HuH-7.5 (cell line): ENCODE results near the gene SLC33A1.
"Not testable (repeated sequence)": the region's sequence is repeated elsewhere in the genome, so short reads cannot be mapped to it uniquely, and the experiment has no call there.

Experiments used
- DNase-seq: peaks from one replicate; pipeline ENCODE4 v3.0.0; 2011; ENCODE audit warnings: low spot score

The SLC33A1 gene

DNA sequence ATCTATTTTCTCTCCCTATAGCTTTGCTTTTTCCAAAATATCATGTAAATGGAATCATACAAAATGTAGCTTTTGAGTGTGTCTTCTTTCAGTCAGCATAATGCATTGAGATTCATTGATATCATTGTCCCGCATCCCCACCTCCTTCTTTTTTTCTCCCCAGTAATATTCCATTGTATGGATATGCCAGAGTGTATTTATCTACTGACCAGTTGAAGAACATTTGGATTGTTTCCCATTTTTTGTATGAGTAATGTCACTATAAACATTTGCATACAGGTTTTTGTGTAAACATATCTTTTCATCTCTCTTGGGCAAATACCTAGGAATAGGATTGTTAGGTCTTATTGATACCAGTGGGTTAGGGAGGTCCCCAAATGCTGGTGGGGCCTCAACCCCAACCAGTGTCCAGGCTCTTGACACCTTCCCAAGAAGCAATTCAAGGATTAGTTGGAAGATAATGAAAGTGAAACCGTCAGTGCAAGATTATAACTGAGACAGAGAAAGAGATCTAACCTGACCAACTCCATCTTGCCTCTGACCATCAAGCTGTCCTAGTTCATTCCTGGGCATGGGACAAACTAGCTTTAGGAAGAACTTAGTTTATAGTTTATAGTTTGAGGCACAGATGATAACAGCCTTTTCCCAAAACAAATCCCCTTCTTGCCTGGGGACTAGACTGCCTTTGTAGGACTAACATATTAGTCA lies 7.4 kb upstream of the SLC33A1 start:
- DNase-seq, result no peak

DNA sequence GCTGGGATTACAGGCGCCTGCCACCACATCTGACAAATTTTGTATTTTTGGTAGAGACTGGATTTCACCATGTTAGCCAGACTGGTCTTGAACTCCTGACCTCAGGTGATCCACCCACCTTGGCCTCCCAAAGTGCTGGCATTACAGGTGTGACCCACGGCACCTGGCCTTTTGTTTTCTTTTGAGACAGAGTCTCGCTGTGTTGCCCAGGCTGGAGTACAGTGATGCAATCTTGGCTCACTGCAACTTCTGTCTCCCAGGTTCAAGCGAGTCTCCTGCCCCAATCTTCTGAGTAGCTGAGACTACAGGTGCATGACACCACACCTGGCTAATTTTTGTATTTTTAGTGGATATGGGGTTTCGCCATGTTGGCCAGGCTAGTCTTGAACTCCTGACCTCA lies 6.2 kb upstream of the SLC33A1 start:
- DNase-seq, result not testable (repeated sequence)

DNA sequence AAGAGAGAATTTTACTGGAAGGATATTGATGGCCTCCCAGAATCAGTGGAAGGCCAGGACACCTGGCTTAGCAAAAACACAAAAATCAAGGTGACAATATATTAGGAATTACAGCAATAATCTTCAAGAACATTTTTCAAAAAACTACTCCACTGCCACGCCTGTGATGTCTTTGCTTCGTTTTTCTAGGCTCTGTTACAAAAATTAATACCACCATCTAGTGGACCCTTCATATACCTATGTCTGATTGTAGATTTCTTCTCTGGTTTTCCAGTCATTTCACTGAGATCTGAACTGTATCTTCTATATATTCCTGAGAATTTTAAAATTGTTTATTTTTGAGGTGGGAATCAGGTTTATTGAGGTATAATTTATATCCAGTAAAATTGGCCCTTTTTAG lies 5.6 kb upstream of the SLC33A1 start:
- DNase-seq, result no peak

DNA sequence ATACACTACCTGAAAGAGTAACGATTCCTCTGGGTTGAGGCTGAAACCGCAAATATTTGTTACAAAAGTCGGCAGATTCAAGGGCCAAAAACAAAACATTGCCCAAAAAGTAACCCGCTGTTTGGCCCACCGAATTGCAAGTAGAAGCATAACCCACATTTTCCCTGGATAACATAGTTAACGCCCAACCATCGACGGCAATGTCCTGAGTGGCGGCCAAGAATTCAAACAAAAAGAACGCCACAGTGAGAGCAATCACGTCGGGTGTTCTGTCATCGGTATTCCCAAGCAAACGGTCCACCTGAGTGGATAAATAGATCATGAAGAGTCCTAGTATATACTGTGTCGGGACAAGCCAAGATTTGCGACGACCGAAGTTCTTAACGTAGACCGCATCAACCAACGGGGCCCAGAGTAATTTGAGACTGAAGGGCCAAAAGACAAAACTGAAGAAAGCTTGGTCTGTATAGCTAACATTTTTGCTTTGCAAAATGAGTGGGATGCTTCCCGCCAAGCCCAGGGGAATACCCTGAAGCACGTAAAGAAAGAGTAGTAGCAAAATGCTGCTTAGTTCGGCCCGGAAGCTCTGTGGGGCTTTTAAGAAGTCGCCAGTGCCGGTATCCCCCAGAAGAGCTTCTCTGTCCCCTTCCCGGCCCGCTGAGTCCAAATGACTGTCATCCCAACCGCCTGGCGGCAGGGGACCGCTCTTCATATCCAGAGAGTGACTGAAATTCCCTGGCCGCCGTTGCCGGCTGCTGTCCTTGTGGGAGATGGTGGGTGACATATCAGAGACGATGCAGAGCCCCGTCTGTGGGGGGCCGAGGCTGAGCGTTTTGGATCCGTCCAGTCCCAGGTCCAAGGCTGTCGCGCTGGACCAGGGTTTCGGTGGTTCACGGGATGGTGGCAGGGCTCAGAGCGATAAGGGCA lies 750 bp downstream of the SLC33A1 start:
- DNase-seq, result no peak

DNA sequence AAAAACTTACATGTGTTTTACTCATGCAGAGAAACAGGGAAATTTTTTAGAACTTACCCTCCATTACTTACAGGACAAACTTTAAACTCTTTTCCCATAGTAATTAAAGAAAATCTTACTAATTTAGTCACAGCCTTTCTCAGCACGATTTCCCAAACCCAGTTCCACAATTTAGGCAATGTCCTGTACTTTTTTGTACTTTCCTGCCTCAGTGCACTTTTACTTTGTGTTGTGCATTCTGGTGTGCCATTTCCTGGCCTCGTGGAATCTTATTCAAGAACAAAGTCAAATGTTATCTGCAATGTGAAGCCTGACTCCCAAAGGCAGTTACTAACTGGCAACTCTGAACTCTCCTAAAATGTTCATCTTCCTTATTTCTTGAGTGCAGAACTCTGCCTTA lies 1.9 kb downstream of the SLC33A1 start:
- no peak for DNase-seq

DNA sequence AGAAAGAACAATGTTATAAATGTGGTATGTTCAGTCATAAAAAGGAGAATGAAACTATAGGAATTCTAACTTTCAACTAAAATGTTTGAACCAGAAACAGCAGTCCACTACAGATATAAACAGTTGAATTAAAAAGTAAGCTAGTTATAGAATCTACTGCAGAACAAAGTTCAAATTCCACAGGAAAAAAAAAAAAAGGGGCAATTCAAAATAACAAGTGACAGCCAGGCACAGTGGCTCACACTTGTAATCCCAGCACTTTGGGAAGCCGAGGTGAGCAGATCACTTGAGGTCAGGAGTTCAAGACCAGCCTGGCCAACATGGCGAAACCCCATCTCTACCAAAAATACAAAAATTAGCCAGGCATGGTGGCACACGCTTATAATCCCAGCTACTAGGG lies 4.8 kb downstream of the SLC33A1 start:
- not testable (repeated sequence) for DNase-seq

DNA sequence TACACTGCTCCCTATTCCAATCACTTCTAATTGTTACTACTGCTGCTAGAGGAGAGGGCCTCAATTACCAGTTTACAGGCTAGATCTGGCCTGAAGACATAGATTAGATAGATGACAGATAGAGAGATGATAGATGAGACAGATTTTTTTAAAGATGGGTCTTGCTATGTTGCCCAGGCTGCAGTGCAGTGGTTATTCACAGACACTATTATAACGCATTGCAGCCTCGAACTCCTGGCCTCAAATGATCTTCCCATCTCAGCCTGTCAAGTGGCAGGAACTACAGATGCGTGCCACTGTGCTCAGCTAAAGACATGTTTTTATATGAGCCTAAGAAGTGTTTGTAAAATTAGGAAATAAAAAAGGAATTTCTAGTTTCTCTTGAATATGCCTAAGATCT lies 6.2 kb downstream of the SLC33A1 start:
- DNase-seq, result no peak

DNA sequence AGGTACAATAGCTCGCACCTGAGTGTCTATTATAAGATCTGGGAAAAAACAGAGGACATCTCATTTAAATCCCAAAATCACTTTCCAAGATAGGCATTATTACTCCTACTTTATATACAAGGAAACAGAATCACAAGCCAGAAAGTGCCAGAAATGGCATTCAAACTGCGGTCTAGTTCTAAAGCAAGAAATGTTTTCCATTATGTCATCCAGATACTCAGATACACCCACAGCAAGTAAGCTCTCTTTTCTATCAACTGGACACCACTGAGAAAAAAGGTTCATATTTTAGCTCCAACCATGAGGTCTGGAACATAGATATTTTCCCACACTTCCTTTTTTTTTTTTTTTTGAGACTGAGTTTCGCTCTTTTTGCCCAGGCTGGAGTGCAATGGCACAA lies 8.1 kb downstream of the SLC33A1 start:
- DNase-seq, result no peak

DNA sequence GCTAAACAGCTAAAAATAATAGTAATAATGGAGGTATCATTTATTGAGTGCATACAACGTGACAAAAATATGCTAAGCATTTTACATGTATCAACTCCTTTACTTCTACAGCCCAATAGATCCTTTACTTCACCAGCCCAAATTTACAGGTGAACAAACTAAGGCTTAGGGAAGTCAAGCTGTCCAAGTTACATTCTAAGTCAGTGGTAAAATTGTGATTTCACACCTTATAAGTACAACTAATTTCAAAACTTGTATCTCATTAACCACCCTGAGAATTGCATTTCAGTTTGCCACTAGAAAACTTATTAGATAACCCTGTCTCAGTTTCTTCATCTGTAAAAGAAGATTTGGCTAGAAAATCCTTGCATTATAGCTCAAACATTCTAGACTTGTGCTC lies 10.7 kb downstream of the SLC33A1 start:
- DNase-seq, result no peak

DNA sequence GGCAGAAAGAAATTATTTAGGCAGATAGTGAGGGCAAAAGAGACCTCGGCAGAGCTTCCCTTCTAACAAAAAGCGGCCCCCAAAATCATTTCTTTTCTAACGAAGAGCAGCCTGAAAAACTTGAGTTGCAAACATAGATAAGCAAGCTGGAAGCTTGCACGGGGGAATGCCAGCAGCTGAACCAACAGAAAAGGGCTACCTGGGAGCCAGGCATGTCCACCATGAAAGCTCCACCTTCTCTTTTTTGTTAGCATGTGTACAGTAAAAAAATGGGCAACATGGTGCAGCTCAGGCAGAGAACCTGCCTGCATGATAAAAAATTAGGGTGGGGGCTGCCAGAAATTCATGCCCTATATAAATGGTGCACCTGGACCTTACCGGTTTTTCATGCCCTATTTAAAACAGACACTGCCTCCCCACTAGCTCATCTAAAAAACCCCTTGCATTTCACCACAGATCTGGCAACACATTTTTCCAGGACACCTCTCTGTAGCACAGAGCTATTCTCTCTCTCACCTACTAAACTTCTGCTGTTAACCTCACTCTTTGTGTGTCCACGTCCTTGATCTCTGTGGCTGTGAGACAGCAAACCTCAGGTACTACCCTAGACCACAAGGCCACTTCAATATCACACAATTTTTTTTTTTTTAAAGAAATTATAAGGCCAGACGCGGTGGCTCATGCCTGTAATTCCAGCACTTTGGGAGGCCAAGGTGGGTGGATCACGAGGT lies 18.7 kb downstream of the SLC33A1 start:
- no peak for DNase-seq

DNA sequence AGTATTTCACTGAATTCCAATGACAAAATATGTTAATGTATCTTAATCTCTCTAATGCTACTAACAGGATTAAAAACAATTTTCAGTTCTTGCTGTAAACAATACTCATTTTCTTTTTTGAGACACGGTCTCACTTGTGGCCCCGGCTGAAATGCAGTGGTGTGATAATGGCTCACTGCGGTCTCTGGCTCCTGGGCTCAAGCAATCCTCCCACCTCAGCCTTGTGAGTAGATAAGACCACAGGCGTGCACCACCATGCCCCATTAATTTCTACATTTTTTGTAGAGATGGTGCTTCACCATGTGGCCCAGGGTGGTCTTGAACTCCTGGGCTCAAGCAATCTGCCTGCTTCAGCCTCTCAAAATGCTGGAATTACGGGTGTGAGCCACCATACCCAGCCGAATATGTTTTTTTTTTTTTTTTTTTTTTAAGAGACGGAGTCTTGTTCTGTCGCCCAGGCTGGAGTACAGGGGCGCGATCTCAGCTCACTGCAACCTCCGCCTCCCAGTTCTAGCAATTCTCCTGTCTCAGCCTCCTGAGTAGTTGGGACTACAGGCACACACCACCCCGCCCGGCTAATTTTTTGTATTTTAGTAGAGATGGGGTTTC lies 25.6 kb downstream of the SLC33A1 start:
- not testable (repeated sequence) for DNase-seq

DNA sequence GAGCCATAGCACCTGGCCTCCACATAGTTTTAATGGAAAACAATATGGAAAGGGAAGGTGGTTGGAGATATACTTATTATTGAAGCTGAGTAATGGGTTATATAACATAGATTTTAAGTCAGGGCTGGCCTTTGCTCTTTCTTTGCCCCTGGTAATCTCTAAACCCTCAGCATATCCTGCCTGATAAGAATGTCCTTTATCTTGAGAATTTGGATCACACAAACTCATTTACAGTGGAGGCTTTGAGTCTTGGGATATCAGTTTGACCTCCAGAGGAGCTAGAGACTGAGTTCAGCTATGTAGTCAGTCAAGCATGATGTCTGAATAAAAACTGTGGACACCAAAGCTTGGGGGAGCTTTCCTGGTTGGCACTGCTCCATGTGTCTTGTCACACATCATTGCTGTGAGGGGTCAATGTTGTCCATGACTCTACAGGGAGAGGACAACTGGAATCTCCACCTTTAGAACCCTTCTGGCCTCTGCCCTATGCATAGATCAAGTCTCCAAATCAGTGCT lies 39.1 kb downstream of the SLC33A1 start:
- no peak for DNase-seq

DNA sequence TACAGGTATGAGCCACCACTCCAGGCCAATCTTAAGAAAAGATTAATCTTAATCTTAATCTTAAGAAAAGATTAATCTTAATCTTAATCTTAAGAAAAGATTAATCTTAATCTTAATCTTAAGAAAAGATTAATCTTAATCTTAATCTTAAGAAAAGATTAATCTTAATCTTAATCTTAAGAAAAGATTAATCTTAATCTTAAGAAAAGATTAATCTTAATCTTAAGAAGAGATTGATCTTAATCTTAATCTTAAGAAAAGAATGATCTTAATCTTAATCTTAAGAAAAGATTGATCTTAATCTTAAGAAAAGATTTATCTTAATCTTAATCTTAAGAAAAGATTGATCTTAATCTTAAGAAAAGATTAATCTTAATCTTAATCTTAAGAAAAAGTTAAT lies 41.0 kb downstream of the SLC33A1 start:
- not testable (repeated sequence) for DNase-seq

DNA sequence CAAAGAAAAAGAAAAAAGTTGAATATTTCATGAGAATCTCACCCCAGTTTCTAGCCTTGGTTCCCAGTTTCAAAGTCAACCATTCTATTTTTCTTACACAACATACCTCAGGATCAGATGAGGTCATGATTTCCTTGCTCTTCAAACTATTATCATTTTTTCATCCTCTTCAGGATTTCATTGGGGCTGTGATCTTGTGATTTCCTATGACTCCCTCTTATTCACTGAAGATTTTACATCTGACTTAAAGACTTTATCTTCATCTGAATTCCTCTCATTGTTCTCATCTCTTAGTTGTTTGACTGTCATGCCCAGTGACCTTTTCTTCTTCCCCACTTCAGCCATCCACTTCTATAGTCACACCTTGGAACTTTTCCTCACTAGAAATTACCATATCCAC lies 45.0 kb downstream of the SLC33A1 start:
- DNase-seq, result no peak

DNA sequence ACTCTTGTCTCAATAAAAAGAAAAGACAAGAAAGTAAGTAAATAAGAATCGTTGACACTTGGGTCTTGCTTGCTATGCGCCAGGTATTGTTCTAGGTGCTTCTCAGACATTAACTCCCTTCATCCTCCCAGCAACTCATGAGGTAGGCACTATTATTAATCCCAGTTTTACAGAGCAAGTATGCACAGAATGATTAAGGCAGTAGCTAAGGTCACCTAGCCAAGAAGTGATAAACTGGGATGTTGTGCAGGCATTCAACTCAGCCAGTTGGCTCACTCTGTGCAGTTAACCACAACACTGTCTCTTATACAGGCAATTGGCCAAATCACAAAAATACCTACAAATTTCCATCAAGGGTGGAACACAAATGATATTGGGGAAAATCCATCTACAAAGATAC lies 46.4 kb downstream of the SLC33A1 start:
- DNase-seq, result no peak

DNA sequence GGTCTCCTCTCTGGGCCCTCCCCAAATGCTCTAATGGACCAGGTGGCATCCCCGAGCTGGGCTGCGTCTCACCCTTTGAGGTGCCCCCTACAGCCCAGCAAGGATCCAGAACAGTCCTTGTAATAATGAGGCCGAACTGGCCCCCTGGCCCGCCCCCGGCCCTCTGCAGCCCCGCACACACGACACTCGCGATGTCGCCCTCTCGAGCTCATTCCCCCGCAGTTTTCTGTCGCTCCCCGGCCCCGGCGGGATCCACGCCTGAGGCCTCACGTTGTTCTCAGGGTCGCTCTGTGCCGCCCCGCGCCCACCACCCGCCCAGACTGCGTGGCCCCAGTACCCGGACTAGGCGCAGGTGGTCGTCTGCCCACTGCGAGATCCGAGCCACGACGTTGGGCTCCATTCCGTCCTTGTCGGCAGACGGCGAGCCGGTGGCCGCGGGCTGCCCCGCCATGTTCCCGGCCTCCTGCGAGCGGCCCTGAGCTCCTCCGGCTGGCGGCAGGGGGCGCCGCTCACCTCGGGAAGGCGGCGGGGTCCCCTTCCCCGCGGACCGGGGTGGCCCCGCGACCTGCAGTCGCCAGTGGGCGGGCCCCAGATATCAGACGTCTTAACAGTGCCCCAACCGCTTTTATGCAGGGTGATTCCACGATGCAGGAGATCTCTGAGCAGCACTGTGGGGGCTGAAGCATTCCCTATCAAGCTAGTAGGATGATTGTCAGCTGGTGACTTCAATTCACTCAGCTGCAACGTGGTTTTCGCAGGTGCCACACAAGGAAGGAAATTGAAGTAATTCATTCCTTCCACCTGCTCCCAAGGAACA lies 48.2 kb downstream of the SLC33A1 start, which contains the start of gene C3orf33:
C3orf33 (minus strand) TSS at position 477 of the 817 bp plus-strand sequence; CDS start at position 451, 26 bp downstream.
- DNase-seq, result peak; percentile 53

DNA sequence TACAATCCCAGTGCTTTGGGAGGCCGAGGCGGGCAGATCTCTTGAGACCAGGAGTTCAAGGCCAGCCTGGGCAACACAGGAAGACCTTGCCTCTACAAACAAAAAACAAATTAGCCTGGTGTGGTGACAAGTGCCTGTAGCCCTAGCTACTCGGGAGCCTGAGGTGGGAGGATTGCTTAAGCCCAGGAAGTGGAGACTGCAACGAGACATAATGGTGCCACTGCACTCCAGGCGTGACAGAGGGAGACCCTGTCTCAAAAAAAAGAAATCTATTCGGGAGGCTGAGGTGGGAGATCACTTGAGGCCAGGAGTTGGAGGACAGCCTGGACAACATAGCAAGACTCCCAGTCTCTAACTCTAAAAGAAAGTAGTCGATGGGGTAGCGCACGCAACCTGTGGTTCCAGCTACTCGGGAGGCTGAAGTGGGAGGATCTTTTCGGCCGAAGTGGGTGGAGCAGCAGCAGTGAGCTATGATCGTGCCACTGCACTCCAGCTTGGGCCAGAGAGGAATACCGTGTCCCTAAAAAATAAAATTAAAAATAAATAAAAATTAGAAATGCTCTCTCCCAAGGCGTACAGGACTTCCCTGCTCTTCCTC lies 48.9 kb downstream of the SLC33A1 start:
- no peak for DNase-seq

DNA sequence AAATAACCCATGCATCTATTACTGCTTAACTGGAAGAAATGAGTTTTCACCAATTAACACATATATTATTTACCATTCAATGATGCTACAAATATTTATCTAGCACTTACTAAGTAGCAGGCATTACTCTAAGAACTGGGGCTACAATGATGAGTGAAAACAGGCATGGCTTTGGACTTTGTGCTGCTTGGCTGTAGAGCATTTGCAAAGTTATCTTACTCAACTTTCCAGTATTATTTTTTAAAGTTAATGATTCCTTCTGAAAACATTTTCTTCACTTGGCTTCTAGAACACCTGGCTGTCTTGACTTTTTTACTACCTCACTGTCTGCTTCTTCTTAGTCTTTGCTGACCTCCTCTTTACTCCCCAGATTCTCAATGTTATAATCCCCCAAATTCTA lies 49.9 kb downstream of the SLC33A1 start:
- no peak for DNase-seq

DNA sequence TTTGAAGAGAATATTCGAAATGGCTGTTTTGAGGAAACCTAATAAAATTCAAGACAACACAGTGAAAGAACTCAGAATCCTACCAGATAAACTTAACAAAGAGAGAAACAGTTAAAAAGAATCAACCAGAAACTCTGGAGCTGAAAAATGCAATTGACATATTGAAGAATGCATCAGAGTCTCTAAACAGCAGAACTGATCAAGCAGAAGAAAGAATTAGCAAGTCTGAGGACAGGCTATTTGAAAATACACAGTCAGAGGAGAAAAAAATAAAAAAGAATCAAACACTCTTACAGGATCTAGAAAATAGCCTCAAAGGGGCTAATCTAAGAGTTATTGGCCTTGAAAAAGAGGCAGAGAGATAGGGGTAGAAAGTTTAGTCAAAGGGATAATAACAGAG lies 61.7 kb downstream of the SLC33A1 start:
- no peak for DNase-seq

DNA sequence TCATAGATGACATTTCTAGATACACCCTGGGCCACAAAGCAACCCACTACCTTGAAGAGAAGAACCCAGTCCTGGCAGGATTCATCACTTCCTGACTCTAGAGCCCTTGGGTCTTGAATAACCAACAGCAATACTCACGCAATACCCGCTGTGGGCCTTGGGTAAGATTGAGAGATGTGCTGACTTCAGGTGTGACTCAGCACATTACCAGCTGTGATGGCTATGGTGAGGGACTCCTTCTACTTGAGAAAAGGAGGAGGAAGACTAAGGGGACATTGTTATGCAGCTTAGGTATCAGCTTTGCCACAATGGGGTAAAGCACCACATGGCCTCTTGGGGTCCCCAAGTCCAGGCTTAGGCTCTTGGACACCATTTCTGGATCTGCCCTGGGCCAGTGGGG lies 63.0 kb downstream of the SLC33A1 start:
- no peak for DNase-seq
